OCI-LY7 (cell line): ENCODE data around the gene PRLH. TPM values are rescaled to one million over a fixed set of nuclear protein-coding genes. Genes with fewer than 3 reads are reported as not detected.

Source experiments
- BruUV-seq: library from RNA; stranded (reverse); fragments of 400-500 nt; replicated peaks from 2 replicates; lab custom pipeline; 2021; lab: Mats Ljungman, UMichigan
- CTCF ChIA-PET: fragments of 300-600 bp; sonication (Branson Sonifier 250); formaldehyde crosslinking; loops from one replicate; lab custom pipeline; 2022; ENCODE audit warnings: antibody characterized with exemption; ENCODE audit not compliant: unreplicated experiment; lab: Charles Lee
- POLR2A ChIA-PET: fragments of 300-600 bp; sonication (Branson Sonifier 250); formaldehyde crosslinking; loops from one replicate; lab custom pipeline; 2022; ENCODE audit warnings: antibody characterized with exemption; lab: Charles Lee
- DNase-seq: peaks from one replicate; pipeline ENCODE4 v3.0.0-alpha.2; 2015; ENCODE audit warnings: low spot score
- H2AFZ ChIP-seq: fragments of 200-600 bp; sonication (generic), shearing (Covaris generic); 2 replicates; pipeline ENCODE4 v1.6.1; 2014; ENCODE audit warnings: mild to moderate bottlenecking, antibody characterized with exemption, low read length, moderate library complexity
- H3K27ac ChIP-seq: fragments of 200-600 bp; sonication (generic); 2 replicates; pipeline ENCODE4 v1.5.1; 2014; ENCODE audit warnings: mixed run types, low read depth, mild to moderate bottlenecking, moderate library complexity, low read length, inconsistent platforms; ENCODE audit not compliant: poor library complexity, severe bottlenecking
- H3K36me3 ChIP-seq: fragments of 200-600 bp; sonication (generic); 2 replicates; pipeline ENCODE4 v1.6.1; 2014; ENCODE audit warnings: mild to moderate bottlenecking, antibody characterized with exemption, low read length, moderate library complexity, mixed read lengths; ENCODE audit not compliant: insufficient read depth
- H3K4me1 ChIP-seq: fragments of 200-600 bp; sonication (generic); 2 replicates; pipeline ENCODE4 v1.5.1; 2014; ENCODE audit warnings: mild to moderate bottlenecking, low read length; ENCODE audit not compliant: insufficient read depth, poor library complexity, severe bottlenecking
- H3K4me2 ChIP-seq: fragments of 200-600 bp; sonication (generic); 2 replicates; pipeline ENCODE4 v1.6.1; 2014; ENCODE audit warnings: mild to moderate bottlenecking, low read length
- H3K4me3 ChIP-seq: fragments of 200-600 bp; sonication (generic); 2 replicates; pipeline ENCODE4 v1.5.1; 2014; ENCODE audit warnings: mild to moderate bottlenecking, low read depth, low read length; ENCODE audit not compliant: poor library complexity, severe bottlenecking
- H3K79me2 ChIP-seq: fragments of 200-600 bp; sonication (generic); 2 replicates; pipeline ENCODE4 v1.6.1; 2016; ENCODE audit warnings: low read depth, mild to moderate bottlenecking, low read length, moderate library complexity, mixed read lengths; ENCODE audit not compliant: insufficient read depth
- H3K9me2 ChIP-seq: fragments of 200-600 bp; sonication (generic); 2 replicates; pipeline ENCODE4 v1.6.1; 2016; ENCODE audit warnings: mild to moderate bottlenecking, low read length, mixed read lengths; ENCODE audit not compliant: insufficient read depth
- H3K9me3 ChIP-seq: fragments of 200-600 bp; sonication (generic); 2 replicates; pipeline ENCODE4 v1.6.1; 2014; ENCODE audit warnings: mild to moderate bottlenecking, mixed run types, low read length, mixed read lengths
- H4K20me1 ChIP-seq: fragments of 200-600 bp; sonication (generic); 2 replicates; pipeline ENCODE4 v1.6.1; 2014; ENCODE audit warnings: mild to moderate bottlenecking, antibody characterized with exemption, low read length, moderate library complexity, mixed read lengths; ENCODE audit not compliant: insufficient read depth
- CTCF ChIP-seq: fragments of 200-600 bp; sonication (generic); conservative IDR thresholded peaks from 2 replicates; pipeline ENCODE4 v1.5.1; 2014; ENCODE audit warnings: mild to moderate bottlenecking, antibody characterized with exemption, low read length, moderate library complexity, mixed read lengths
- EZH2phosphoT487 ChIP-seq: fragments of 200-600 bp; sonication (generic); IDR thresholded peaks from 2 replicates; pipeline ENCODE4 v1.6.1; 2018; ENCODE audit warnings: low read depth, borderline replicate concordance, mild to moderate bottlenecking, mixed run types, antibody characterized with exemption, low read length, moderate library complexity, mixed read lengths
- intact Hi-C: fragments of 100-400 bp; cut with micrococcal nuclease; formaldehyde crosslinking; loops from one replicate; pipeline ENCODE4 v1.10.0; 2022; ENCODE audit not compliant: unreplicated experiment
- total RNA-seq, 2 experiments: library from RNA; depleted of rRNA in 1 of 2; stranded (reverse); fragments of >200 nt in 1 of 2; shearing (Covaris generic) in 1 of 2; gene quantifications; 2 replicates each; pipeline ENCODE4 v1.2.3, GENCODE V29; 2014 to 2022

Gene PRLH
- total RNA-seq, 2 experiments from 2014 or later, result not detected

DNA sequence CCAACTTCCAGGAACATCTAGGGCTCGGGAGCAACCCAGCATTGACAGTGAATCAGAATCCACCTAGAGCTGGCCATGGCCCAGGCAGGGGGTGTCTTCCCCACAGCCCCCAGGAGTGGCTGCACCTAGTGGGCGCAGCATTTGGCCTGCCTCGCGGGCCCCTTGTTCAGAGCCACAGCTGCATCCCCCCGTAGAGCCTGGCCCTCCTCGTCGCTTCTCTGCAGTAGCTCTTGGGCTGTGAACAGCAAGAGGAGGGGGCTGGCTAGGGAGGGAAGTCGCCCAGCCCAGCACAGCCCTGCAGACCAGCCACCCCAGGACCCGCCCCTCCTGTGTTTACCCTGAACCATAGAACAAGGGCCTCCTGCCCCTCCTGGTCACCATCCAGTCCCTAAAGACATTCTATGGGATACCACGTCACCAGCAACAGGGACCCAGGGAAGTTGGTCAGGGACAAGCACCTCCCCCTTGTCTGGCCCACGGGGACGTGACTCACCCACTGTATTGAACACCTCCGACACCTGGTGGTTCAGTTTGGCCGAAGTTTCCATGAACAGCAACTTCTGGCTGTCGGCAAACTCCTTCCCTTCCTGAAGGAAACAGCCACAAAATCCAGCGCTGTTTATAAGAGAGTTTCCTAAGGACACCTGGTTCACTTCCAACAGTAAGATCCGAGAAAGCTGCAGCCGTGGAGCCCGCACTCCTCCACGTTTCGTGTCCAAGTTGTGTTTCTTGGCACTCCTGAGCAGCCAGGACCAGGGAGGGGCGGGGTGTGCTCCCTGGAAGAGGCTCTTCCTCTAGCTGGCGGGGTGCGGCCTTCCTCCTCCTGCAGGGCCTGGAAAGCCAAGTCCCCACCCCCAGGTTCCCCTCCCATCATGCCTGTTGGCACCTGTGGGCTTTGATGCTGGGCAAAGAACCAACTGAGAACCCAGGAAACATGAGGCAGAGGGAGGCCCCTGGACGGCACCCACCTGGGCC, 8.8 kb downstream of the PRLH start:
- Histone ChIP-seq H3K27ac (no peak overlapping the region), H3K4me1 (no peaks in the 10 kb centered on the region), H2AFZ (no peak overlapping the region), H3K9me2 (no peaks in the 10 kb centered on the region), H3K36me3 (no peaks in the 10 kb centered on the region), H3K9me3 (no peaks in the 10 kb centered on the region), H3K4me2 (no peak overlapping the region), H4K20me1 (no peaks in the 10 kb centered on the region), H3K4me3 (no peak overlapping the region), H3K79me2 (no peaks in the 10 kb centered on the region)
- ChIA-PET CTCF (no interaction called here), POLR2A (interaction anchor here (0.6 kb wide), 1 partner anchor 15 kb away, joined by 6 read pairs; no protein-coding TSS in a partner anchor)
- no TSS peak for BruUV-seq
- DNase-seq, result no peak
- no peak for TF ChIP-seq EZH2phosphoT487
- TF ChIP-seq CTCF, result no peak
- intact Hi-C loops, result loop anchor here (10.0 kb wide), 1 partner anchor 450 kb away; no protein-coding TSS in a partner anchor

GRCh38 chr2:237575869-237576862, 9.8 kb downstream of the PRLH start:
- Histone ChIP-seq H3K36me3 (no peaks in the 10 kb centered on the region), H3K9me3 (no peaks in the 10 kb centered on the region), H4K20me1 (no peaks in the 10 kb centered on the region), H3K27ac (no peak overlapping the region), H3K4me2 (no peak overlapping the region), H2AFZ (no peak overlapping the region), H3K4me1 (no peaks in the 10 kb centered on the region), H3K4me3 (no peak overlapping the region), H3K9me2 (no peaks in the 10 kb centered on the region), H3K79me2 (no peaks in the 10 kb centered on the region)
- TF ChIP-seq CTCF (no peak), EZH2phosphoT487 (no peak)
- DNase-seq, result no peak
- BruUV-seq, result no TSS peak
- intact Hi-C loops, result loop anchor here (10.0 kb wide), 1 partner anchor 451 kb away; no protein-coding TSS in a partner anchor
- ChIA-PET POLR2A (interaction anchor here (0.6 kb wide), 1 partner anchor 16 kb away, joined by 6 read pairs; no protein-coding TSS in a partner anchor), CTCF (no interaction called here)
